Bronchial epithelial cell (primary cell): ENCODE results near the gene CZIB. TPM values are rescaled to one million over a fixed set of nuclear protein-coding genes. Genes with fewer than 3 reads are reported as not detected.

Source experiments
- DNase-seq: peaks from one replicate; pipeline ENCODE4 v3.0.0-alpha.2; 2010; ENCODE audit warnings: low read depth
- FAIRE-seq: peaks from 2 replicates; lab custom pipeline; 2011; peaks lifted over from hg19 to GRCh38; lab: Jason Lieb, UNC
- H3K27me3 ChIP-seq: 2 replicates; pipeline ENCODE4 v1.5.1; 2011; ENCODE audit warnings: low read length; ENCODE audit not compliant: control insufficient read depth, insufficient read depth
- H3K36me3 ChIP-seq: 2 replicates; pipeline ENCODE4 v1.5.1; 2011; ENCODE audit warnings: low read length; ENCODE audit not compliant: control insufficient read depth, insufficient read depth
- H3K4me3 ChIP-seq: 2 replicates; pipeline ENCODE4 v1.5.1; 2011; ENCODE audit warnings: mild to moderate bottlenecking, low read depth, low read length, control low read depth
- total RNA-seq: library from RNA; depleted of rRNA; stranded (reverse); fragments of >200 nt; gene quantifications from 2 replicates; pipeline ENCODE4 v1.2.1, GENCODE V29; 2014
- TF ChIP-seq, protein P1 (sequence below): IDR thresholded peaks from 2 replicates; pipeline ENCODE4 v1.5.1; 2011; ENCODE audit warnings: mild to moderate bottlenecking, moderate library complexity, low read length, control low read depth, inconsistent platforms; ENCODE audit not compliant: insufficient read depth, severe bottlenecking

Gene CZIB
- total RNA-seq, 1 donor from 2014 or later = 37.9 TPM

DNA sequence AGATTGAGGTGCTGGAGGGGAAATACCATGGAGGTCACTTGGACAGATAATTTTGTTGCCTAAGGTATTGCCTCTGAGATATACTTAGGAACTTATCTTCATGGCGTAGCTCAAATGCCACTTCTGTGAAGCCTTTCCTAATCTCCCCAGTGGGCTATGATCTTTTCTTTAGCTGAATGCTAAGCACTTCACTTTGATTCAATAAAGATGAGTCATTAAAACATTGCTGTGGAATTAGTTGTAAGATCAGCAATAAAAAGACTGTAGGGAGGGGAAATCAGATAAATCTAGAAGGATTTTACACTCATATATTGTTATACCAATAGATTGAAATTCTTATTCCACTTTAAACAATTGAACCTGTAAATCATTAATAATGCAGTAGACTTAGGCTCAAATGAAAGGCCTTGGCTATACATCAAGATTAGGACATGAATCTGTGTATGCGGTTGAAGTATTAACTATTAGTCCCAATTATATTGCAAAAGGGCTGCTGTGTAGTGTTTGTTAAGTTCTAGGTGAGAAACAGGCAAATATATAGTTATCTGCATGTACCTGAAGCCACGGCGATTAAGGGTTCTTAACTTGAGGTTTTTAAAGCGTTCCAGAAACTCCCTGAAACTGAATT is 37.1 kb upstream of the CZIB start:
- peak; percentile 22 for DNase-seq
- TF ChIP-seq, protein P1, sequence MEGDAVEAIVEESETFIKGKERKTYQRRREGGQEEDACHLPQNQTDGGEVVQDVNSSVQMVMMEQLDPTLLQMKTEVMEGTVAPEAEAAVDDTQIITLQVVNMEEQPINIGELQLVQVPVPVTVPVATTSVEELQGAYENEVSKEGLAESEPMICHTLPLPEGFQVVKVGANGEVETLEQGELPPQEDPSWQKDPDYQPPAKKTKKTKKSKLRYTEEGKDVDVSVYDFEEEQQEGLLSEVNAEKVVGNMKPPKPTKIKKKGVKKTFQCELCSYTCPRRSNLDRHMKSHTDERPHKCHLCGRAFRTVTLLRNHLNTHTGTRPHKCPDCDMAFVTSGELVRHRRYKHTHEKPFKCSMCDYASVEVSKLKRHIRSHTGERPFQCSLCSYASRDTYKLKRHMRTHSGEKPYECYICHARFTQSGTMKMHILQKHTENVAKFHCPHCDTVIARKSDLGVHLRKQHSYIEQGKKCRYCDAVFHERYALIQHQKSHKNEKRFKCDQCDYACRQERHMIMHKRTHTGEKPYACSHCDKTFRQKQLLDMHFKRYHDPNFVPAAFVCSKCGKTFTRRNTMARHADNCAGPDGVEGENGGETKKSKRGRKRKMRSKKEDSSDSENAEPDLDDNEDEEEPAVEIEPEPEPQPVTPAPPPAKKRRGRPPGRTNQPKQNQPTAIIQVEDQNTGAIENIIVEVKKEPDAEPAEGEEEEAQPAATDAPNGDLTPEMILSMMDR = no peak
- no peak for FAIRE-seq
- Histone ChIP-seq H3K4me3 (no peak overlapping the region), H3K36me3 (peaks cover 15% of the 10 kb centered on the region), H3K27me3 (no peaks in the 10 kb centered on the region)

DNA sequence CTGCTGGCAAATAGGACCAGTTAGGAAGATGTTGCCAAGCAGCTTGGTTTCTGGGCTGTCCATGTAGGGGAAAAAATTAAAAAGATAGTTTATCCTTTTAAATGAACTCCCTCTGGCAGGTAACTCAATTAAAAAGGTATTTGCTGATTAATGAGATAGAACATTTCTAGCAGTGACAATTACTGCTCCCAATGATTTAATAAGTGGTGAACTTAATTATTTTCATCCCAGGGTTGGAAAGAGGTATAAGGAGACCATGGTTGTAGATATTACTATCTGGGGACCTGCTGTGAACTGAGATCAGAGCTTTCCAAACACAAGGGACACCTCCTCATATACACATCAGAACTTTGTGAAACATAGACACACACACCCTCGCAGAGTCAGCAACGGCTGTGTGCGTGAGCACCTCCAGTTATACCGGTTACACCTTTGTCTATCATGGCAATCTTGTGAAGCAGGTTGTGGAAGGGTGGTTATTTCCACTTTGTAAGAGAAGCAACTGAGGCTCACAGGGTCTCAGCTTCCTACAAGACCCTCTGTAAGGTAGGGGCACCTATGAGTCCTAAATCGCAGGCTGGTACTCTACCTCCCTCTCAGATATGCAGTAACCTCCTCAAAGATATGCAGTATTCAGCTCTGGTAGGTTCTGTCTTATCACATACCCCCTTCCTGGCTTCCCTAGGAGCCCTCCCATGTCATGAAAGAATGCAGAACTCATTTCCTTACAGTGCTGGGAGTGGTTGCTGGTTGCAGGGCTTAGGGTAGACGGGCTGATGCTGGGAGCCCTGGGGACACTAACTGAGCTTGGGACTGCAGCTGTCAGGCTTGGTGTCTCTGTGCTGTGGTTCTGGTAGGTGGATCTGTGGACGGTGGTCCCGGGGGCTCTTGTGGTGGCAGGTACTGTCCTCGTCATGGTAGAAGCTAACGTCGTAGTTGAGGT is 36.3 kb upstream of the CZIB start:
- TF ChIP-seq, protein P1 = no peak
- no peak for DNase-seq
- Histone ChIP-seq H3K36me3 (peaks cover 13% of the 10 kb centered on the region), H3K4me3 (no peak overlapping the region), H3K27me3 (no peaks in the 10 kb centered on the region)
- no peak for FAIRE-seq

DNA sequence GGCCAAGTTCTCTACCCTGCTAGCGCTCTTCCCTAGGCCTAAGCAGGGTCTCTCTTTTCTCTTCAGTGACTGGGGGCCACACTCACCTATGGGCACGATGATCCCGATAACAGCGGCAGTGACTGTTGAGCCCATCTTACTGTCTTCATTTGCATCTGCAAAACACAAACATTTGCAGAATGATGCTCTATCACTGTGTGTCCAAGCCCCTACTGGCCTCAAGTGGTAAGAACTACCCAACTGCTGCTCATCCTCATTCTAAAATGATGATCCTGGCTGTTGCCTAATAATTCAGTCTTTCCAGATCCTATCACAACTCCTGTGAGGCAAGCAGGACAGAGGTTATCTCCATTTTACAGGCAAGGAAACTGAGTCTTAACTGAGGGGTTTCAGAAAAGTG is 34.6 kb upstream of the CZIB start:
- no peaks in the 10 kb centered on the region for H3K27me3 ChIP-seq
- no peak overlapping the region for H3K4me3 ChIP-seq
- TF ChIP-seq, protein P1 = peak; percentile 8
- H3K36me3 ChIP-seq = peaks cover 13% of the 10 kb centered on the region
- FAIRE-seq (no peak), DNase-seq (no peak)

DNA sequence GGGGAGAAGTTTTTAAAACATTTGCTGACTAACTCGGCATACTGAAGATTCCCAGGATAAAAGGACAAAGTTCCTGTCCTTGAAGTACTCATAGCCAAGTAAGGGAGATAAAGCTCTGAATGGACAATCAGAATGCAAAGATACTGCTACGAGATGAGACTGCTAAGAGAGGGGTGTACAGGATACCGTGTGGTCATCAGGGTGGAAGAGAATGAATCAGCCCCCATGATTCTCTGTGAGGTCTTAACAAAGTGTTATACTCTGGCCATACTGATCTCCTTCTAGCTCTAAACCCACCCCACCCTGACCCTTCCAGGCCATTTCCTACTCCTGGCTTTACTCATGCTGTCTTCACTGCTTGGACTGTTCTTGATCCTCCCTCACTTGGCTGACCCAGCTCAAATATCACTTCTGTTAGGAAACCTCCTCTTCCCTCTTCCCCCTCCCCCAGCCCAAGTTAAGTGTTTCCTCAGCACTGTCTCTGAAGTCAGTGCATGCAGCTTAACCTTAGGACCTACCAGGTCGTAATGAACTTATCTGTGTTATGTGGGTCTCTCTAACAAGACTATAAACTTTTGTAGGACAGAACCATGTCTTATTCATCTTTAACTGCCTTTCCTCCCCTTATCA is 33.7 kb upstream of the CZIB start:
- TF ChIP-seq, protein P1 = no peak
- Histone ChIP-seq H3K27me3 (no peaks in the 10 kb centered on the region), H3K4me3 (no peak overlapping the region), H3K36me3 (peaks cover 18% of the 10 kb centered on the region)
- FAIRE-seq (no peak), DNase-seq (no peak)

DNA sequence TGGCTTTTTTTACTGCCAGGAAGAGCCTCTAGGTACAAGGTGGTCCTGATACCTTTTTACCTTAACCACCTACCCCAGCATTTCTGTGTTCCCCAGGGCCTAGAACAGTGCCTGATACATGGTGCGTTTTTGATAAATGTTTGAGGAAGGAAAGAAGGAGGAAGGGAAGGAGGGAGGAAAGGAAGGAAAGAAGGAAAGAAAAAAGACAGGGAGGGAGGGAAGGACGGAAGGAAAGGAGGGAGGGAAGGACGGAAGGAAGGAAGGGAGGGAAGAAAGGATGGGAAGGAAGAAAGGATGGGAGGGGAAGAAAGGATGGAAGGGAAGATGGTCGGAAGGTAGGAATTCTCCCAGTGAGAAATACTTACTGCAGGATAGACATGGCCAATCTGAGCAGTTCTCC is 29.9 kb upstream of the CZIB start:
- H3K27me3 ChIP-seq = no peaks in the 10 kb centered on the region
- H3K4me3 ChIP-seq = no peak overlapping the region
- no peak for FAIRE-seq
- no peak for DNase-seq
- H3K36me3 ChIP-seq = peaks cover 12% of the 10 kb centered on the region
- TF ChIP-seq, protein P1 = no peak
